Measurements from ENCODE around the gene SDHC. TPM values are rescaled to one million over a fixed set of nuclear protein-coding genes. Genes with fewer than 3 reads are reported as not detected.
A peak's percentile ranks its signal among the peaks of the same experiment; 100 is the strongest.
"Not testable (repeated sequence)": the region's sequence is repeated elsewhere in the genome, so short reads cannot be mapped to it uniquely, and the experiment has no call there.

The SDHC gene
- total RNA-seq, 1 donor = 20.3 TPM

GRCh38 chr1:161378014-161378413 lies 63.8 kb downstream of the SDHC start:
- H3K4me3 ChIP-seq (ENCODE audit: low read depth, low read length) = no peak overlapping the region
- TF ChIP-seq CTCF (IDR thresholded peaks at IDR 0.05; ENCODE audit: insufficient read depth, low read depth, low read length) = no peak
- DNase-seq (ENCODE audit: low read depth) = no peak

GRCh38 chr1:161379071-161379470 lies 64.9 kb downstream of the SDHC start:
- DNase-seq (ENCODE audit: low read depth) = peak; percentile 52
- TF ChIP-seq CTCF (IDR thresholded peaks at IDR 0.05; ENCODE audit: insufficient read depth, low read depth, low read length) = no peak
- peak overlapping the region; percentile 29 for H3K4me3 ChIP-seq (ENCODE audit: low read depth, low read length)

DNA sequence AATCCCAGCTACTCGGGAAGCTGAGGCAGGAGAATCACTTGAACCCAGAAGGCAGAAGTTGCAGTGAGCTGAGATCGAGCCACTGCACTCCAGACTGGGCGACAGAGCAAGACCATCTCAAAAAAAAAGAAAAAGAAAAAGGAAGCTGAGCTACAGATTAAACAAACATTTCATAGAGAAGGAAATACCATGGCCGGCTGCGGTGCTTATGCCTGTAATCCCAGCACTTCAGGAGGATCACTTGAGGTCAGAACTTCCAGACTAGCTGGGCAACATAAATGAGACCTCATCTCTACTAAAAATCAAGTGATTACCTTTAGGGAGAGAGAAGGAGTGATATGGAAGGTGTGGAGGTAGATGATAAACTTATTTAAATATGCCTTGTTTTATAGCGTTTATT lies 67.5 kb downstream of the SDHC start:
- no peak overlapping the region for H3K4me3 ChIP-seq (ENCODE audit: low read depth, low read length)
- TF ChIP-seq CTCF (IDR thresholded peaks at IDR 0.05; ENCODE audit: insufficient read depth, low read depth, low read length) = no peak
- peak; percentile 41 for DNase-seq (ENCODE audit: low read depth)

DNA sequence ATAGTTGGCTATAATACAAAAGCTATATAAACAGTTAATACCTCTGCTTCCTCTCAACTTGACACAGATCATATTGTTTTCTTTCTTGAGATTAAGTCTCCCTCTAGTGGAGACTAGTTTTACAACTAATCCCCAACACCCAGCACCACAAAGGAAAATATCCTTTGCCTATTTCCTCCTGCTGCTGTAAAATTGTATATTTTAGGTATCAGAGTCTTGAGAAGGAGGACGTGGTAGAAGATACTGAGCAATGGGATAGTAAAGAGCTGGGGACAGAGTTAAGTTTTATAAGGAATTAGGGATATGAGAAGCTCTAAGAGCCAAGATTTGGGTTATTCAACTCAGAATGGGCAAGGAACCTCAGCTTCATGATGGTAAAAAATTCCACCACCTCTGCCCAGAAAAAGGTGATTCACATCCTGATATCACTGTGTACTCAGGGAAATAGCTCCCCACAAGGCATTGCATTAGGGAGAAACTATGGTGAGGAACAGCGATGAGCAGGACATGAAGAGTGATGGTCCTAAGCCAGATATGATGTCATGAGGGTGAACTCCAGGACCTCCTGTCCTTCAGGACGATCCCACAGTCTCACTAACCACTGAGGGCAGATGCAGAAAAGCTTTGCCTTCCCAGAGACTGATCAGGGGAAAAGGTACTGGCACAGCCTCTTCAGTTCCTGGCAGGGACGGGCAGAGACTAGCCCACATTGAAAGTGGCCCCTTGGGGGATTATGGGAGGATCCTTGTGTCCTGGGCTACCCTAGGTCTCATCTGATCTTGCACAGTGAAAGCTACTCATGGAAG lies 68.2 kb downstream of the SDHC start:
- TF ChIP-seq CTCF (IDR thresholded peaks at IDR 0.05; ENCODE audit: insufficient read depth, low read depth, low read length) = peak; percentile 62
- DNase-seq (ENCODE audit: low read depth) = peak; percentile 83
- no peak overlapping the region for H3K4me3 ChIP-seq (ENCODE audit: low read depth, low read length)

DNA sequence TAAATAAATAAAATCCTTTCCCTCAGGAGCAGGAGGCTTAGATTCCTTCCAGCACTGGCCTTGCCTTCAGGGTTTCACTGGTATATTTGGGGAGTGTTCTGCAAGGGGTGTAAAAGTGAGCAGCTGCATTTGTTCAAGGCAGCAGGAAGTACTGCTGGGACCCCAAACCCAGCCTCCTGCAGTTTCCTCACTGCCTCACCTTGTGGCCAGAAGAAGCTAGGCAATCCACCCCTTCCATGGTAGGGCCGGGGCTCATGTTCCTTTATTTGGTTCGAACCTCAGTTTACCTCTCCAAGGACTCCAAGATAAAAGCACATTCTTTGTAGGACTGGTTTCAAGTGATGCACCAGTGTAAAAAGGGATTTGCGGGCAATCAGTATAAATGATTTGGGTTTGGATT lies 74.5 kb downstream of the SDHC start:
- DNase-seq (ENCODE audit: low read depth) = no peak
- H3K4me3 ChIP-seq (ENCODE audit: low read depth, low read length) = no peak overlapping the region
- no peak for TF ChIP-seq CTCF (IDR thresholded peaks at IDR 0.05; ENCODE audit: insufficient read depth, low read depth, low read length)

- H3K4me3 ChIP-seq (ENCODE audit: low read depth, low read length) = peak overlapping the region; percentile 68
- not testable (repeated sequence) for DNase-seq (ENCODE audit: low read depth)
Observed at GRCh38 chr1:161389158-161389557, 75.0 kb downstream of the SDHC start.

DNA sequence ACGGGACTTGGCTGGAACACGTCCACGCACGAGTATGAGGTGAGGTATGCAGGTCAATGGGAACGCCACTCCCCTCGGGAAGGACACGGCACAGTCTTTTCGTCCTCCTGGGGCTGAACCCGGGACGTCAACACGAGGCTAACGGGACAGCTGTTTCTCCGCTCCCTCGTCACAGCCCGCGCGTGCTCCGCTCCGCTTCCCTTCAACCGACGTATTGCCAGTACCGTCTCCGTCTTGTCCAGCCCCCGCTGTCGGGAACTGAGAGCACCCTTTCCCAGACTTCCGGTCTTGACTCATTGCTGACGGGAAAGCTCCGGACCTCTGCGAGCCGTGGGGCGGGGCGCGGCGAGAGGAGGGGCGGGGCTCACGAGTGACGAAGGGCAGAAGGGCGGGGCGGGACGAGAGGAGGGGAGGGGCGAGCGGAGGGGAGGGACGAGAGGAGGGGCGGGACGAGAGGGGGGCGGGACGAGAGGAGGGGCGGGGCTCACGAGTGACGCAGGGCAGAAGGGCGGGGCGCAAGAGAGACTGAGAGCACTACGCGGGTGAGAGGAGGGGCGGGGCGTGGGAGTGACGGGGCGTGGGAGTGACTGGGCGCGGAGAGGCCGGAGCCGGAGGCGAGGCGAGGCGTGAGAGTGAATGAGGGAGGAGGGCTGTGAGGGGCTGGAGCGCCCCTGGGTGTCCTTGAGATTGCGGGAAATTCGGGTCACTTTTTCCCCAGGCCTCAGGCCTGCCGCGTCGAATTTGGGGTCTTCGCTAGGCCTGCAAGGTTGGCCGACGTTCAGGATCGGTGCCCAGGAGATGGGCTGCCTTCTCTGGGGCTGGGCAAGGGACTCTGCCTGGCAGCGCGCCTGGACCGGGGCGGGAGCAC lies 75.7 kb downstream of the SDHC start:
- peak overlapping the region; percentile 72 for H3K4me3 ChIP-seq (ENCODE audit: low read depth, low read length)
- no peak for TF ChIP-seq CTCF (IDR thresholded peaks at IDR 0.05; ENCODE audit: insufficient read depth, low read depth, low read length)
- peak; percentile 99 for DNase-seq (ENCODE audit: low read depth)

All from fibroblast of villous mesenchyme (primary cell).